Effector memory CD4-positive, alpha-beta T cell (primary cell): ENCODE results near the gene RNF152.

Source experiments
- DNase-seq, 3 donors: peaks; one replicate each; pipeline ENCODE4 v3.0.0-alpha.2; 2020
- H3K27ac ChIP-seq: 2 replicates; pipeline ENCODE4 v1.7.0; 2013; ENCODE audit warnings: mild to moderate bottlenecking, low read length, moderate library complexity; ENCODE audit not compliant: insufficient read depth, poor library complexity, severe bottlenecking
- H3K27me3 ChIP-seq: replicated peaks from 2 replicates; pipeline ENCODE4 v1.7.0; 2013; ENCODE audit warnings: mild to moderate bottlenecking, low read length; ENCODE audit not compliant: insufficient read depth, control insufficient read depth, poor library complexity, severe bottlenecking
- H3K36me3 ChIP-seq: 2 replicates; pipeline ENCODE4 v1.7.0; 2013; ENCODE audit warnings: mild to moderate bottlenecking, low read length, moderate library complexity; ENCODE audit not compliant: control insufficient read depth, insufficient read depth
- H3K4me1 ChIP-seq: 2 replicates; pipeline ENCODE4 v1.7.0; 2013; ENCODE audit warnings: low read length, mild to moderate bottlenecking; ENCODE audit not compliant: control insufficient read depth, insufficient read depth, poor library complexity, severe bottlenecking
- H3K4me3 ChIP-seq: 2 replicates; pipeline ENCODE4 v1.7.0; 2013; ENCODE audit warnings: low read length, low read depth, mild to moderate bottlenecking; ENCODE audit not compliant: insufficient read depth, poor library complexity, severe bottlenecking
- H3K9me3 ChIP-seq: 2 replicates; pipeline ENCODE4 v1.7.0; 2013; ENCODE audit warnings: mild to moderate bottlenecking, low read length, moderate library complexity; ENCODE audit not compliant: control insufficient read depth

RNF152 gene

GRCh38 chr18:61844726-61845125 is 48.1 kb downstream of the RNF152 start:
- Histone ChIP-seq H3K9me3 (no peaks in the 10 kb centered on the region), H3K4me1 (no peaks in the 10 kb centered on the region), H3K36me3 (no peaks in the 10 kb centered on the region), H3K27ac (no peak overlapping the region), H3K4me3 (no peak overlapping the region), H3K27me3 (no peaks in the 10 kb centered on the region)
- no peak for DNase-seq

GRCh38 chr18:61842146-61842545 is 50.7 kb downstream of the RNF152 start:
- Histone ChIP-seq H3K4me1 (no peaks in the 10 kb centered on the region), H3K27ac (no peak overlapping the region), H3K4me3 (no peak overlapping the region), H3K9me3 (no peaks in the 10 kb centered on the region), H3K27me3 (no peaks in the 10 kb centered on the region), H3K36me3 (no peaks in the 10 kb centered on the region)
- DNase-seq, result no peak

GRCh38 chr18:61841706-61842105 is 51.1 kb downstream of the RNF152 start:
- DNase-seq, result no peak
- Histone ChIP-seq H3K36me3 (no peaks in the 10 kb centered on the region), H3K27me3 (no peaks in the 10 kb centered on the region), H3K4me1 (no peaks in the 10 kb centered on the region), H3K4me3 (no peak overlapping the region), H3K9me3 (no peaks in the 10 kb centered on the region), H3K27ac (no peak overlapping the region)

DNA sequence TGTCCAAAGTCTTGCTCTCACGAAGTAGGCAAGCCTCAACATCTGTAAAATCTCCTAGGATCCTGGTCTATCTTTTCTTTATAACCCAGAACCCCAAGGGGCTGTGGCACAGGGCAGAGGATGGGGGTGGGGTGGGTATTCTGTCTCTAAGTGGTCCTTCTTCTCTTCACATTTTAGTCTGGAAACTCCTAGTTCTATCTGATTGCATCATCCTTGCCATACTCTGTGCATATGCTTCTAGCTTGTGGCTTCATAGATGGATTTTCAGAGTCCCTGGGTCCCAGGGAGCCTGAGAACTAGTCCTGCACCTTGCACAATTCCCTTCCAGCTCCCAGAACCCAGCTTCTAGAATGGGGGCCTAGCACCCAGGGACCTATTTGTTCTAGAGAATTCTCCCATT is 52.5 kb downstream of the RNF152 start:
- H3K36me3 ChIP-seq, result no peaks in the 10 kb centered on the region
- H3K27me3 ChIP-seq, result no peaks in the 10 kb centered on the region
- DNase-seq, result no peak
- no peaks in the 10 kb centered on the region for H3K4me1 ChIP-seq
- no peak overlapping the region for H3K27ac ChIP-seq
- no peaks in the 10 kb centered on the region for H3K9me3 ChIP-seq
- H3K4me3 ChIP-seq, result no peak overlapping the region

- H3K4me1 ChIP-seq, result peaks cover 4% of the 10 kb centered on the region
- no peak for DNase-seq
These were observed 54.3 kb downstream of the RNF152 start for GRCh38 chr18:61838521-61838920.

GRCh38 chr18:61833978-61834377 is 58.8 kb downstream of the RNF152 start:
- H3K27ac ChIP-seq, result no peak overlapping the region
- H3K4me1 ChIP-seq, result peaks cover 10% of the 10 kb centered on the region
- no peaks in the 10 kb centered on the region for H3K9me3 ChIP-seq
- DNase-seq, result no peak
- no peaks in the 10 kb centered on the region for H3K36me3 ChIP-seq
- H3K27me3 ChIP-seq, result no peaks in the 10 kb centered on the region
- H3K4me3 ChIP-seq, result no peak overlapping the region

More at GRCh38 chr18:61838521-61838920, 54.3 kb downstream of the RNF152 start:
- Histone ChIP-seq H3K9me3 (no peaks in the 10 kb centered on the region), H3K36me3 (no peaks in the 10 kb centered on the region), H3K27me3 (no peaks in the 10 kb centered on the region), H3K4me3 (no peak overlapping the region), H3K27ac (no peak overlapping the region)

- Histone ChIP-seq H3K4me3 (no peak overlapping the region), H3K9me3 (no peaks in the 10 kb centered on the region), H3K36me3 (no peaks in the 10 kb centered on the region), H3K27me3 (no peaks in the 10 kb centered on the region), H3K27ac (no peak overlapping the region), H3K4me1 (peaks cover 10% of the 10 kb centered on the region)
- DNase-seq, result no peak
These were observed 59.4 kb downstream of the RNF152 start for GRCh38 chr18:61833387-61833786.

- Histone ChIP-seq H3K27ac (no peak overlapping the region), H3K4me3 (no peak overlapping the region), H3K27me3 (no peaks in the 10 kb centered on the region), H3K4me1 (peaks cover 10% of the 10 kb centered on the region), H3K36me3 (no peaks in the 10 kb centered on the region), H3K9me3 (no peaks in the 10 kb centered on the region)
- DNase-seq, result no peak
These were observed 59.9 kb downstream of the RNF152 start for GRCh38 chr18:61832858-61833257.

- no peak for DNase-seq
- peaks cover 10% of the 10 kb centered on the region for H3K4me1 ChIP-seq
- H3K36me3 ChIP-seq, result no peaks in the 10 kb centered on the region
- no peaks in the 10 kb centered on the region for H3K27me3 ChIP-seq
- no peak overlapping the region for H3K27ac ChIP-seq
- no peaks in the 10 kb centered on the region for H3K9me3 ChIP-seq
- no peak overlapping the region for H3K4me3 ChIP-seq
These were observed 61.7 kb downstream of the RNF152 start for GRCh38 chr18:61831071-61831470.

DNA sequence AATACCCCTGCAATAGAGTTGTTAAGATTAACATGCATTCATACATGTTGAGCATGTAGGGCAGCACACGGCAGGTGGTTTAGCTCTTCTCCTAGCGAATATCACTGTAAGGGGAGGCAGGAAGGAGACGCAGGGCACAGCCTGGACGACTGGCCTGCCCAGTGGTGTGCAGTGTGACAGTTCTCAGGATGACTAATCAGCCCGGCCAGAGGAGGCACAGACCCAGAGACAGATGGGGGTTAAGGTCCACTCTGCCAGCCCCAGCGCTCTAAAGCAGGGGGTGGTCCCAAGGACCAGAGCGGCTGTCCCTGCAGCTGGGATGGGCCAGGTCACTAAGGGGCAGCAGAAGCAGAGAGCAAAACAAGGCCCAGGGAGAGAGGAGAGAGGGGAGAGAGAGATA is 63.7 kb downstream of the RNF152 start:
- no peaks in the 10 kb centered on the region for H3K36me3 ChIP-seq
- no peaks in the 10 kb centered on the region for H3K9me3 ChIP-seq
- no peak overlapping the region for H3K27ac ChIP-seq
- no peak overlapping the region for H3K4me3 ChIP-seq
- H3K27me3 ChIP-seq, result no peaks in the 10 kb centered on the region
- no peak for DNase-seq
- peaks cover 9% of the 10 kb centered on the region for H3K4me1 ChIP-seq

GRCh38 chr18:61827591-61827990 is 65.2 kb downstream of the RNF152 start:
- DNase-seq, result no peak
- Histone ChIP-seq H3K9me3 (no peaks in the 10 kb centered on the region), H3K27me3 (no peaks in the 10 kb centered on the region)

More at GRCh38 chr18:61827591-61827990, 65.2 kb downstream of the RNF152 start:
- Histone ChIP-seq H3K27ac (no peak overlapping the region), H3K4me3 (no peak overlapping the region), H3K4me1 (peaks cover 2% of the 10 kb centered on the region), H3K36me3 (no peaks in the 10 kb centered on the region)
